Suppressor macrophage (primary cell): Measurements from ENCODE around the gene MLH3.
"Not testable (repeated sequence)": the region's sequence is repeated elsewhere in the genome, so short reads cannot be mapped to it uniquely, and the experiment has no call there.

ENCODE experiments used
- DNase-seq, 4 experiments: peaks; one replicate each; pipeline ENCODE4 v3.0.0-alpha.2; 2020 to 2022

MLH3 gene

DNA sequence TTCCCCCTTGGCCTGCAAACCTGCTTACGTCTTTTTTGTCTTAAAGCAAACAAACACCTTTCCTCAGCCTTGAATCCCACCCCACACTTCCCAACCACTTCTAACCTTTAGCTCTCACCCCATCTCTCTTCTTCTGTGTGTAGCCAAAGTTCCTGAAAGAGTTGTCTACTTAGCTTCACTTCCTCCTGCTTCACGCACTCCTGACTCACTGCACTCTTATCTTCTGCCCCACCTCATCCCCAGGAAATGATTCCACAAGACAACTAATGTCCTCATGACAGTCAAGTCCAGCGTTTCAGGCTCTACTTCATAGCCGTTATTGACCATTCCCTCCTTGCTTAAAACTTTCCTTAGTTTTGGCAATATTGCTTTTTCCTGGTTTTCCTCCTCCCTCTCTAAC is 26.2 kb downstream of the MLH3 start:
- peak; percentile 56 to 74 (median 66) for DNase-seq

DNA sequence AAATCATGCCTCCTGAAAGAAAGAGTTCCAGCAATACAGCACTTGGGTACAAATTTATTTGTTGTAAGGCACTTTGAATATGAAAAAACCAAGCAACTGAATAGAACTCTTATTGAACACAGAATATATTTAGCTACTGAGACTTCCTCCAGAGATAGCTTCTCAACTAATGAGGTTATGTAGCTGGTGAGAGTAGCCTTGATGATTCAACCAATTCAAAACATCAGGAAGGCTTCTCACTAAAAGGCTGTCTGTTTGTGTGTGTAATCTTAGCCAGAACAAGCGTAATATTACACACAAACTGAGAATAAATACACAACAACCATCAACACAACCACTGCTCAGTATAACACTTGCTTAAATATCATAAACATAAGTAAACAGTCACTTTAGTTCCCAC is 28.2 kb downstream of the MLH3 start:
- no peak for DNase-seq

DNA sequence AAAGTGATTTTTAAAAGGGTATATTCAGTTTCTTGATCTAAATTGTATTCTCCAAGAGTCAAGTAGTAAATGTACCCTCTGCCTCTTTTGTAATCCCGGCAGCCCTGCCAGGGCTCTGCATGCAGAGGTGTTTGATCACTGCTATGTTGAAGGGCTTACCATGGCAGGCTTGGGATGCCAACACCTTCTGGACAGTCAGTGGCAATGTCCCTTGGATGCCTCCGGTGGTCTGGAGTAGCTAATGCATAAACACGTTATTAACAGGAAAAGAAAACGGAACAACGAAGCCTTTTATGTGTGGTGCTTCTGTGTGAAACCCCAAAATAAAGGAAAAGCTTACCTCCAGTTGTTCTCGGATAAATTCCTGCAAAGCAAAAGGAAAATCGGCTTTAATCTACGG is 28.6 kb downstream of the MLH3 start:
- DNase-seq, result peak in 3 of 4 experiments; percentile 30 to 39 (median 33)

DNA sequence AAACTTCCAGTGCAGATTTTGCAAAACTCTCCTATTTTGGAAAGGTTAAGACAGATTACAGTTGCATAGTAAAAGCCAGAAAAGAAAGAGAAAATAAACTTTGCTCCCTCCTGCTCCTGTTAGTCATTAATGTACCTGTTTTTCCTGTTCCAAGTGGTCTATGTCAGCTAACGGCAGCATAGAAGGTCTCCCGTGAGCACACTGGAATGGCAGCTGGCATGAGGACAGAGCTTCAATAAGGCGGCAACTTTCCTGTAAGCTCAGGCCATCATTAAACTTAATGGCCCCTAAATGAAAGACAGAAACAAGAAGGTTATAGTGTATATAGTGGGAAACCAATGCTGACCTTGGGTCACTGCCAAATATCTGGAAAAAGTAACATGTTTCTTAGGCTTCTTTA is 32.6 kb downstream of the MLH3 start:
- DNase-seq, result no peak

DNA sequence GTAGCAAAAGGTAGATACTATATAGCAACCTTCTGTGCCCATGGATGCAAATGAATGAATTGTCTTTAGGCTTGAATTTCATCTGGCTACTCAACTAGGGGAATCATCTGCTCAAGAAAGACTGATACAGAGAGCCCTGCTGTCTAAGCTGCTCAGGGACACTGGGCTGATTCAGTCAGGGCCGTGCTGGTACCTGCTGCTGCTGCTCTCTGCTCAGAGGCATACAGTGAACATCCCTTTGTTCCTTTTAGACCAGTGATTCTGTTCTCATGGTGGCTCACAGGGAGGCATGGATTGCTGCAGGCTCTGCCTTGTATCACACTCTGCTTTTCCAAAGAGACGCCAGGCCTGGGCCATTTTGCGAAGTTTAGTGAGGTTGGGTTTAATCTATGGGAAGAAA is 34.5 kb downstream of the MLH3 start:
- no peak for DNase-seq

DNA sequence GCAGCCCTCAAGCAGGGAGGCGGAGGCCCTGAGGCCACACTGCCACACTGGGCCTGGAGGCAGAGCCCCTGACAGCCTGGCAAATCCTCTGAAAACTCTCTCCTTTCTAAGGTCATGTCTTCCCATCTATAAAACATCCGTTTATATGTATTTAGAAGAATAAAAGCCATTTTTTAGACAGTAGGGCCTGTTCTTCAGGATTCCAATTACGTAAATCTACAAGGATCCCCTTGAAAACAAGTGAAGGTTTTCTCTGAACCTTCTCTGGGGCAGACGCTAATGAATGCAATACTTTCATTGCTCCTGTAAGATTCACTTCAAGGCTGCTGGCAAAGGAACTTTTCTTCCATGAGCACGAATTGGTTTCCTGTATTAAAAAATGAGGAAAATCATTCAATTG is 35.8 kb downstream of the MLH3 start:
- DNase-seq, result no peak

DNA sequence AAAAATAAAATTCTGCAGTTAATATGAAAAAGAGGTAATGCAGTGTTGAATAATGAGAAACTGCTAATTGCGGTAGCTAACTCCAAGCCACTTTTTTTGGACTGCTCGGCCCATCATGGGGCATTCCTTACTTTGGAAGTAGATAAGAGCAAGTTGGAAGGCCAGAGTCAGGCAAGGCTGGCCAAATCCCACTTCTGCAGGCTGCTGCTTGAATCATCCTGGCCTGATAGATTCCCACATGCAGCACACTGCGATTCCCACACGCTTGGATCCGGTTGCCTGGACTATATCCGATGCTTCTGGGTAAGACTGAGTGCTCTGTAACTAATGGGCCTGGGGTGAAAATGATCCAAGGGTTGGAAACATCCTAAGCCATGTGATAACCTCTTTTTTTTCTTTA is 38.0 kb downstream of the MLH3 start:
- no peak for DNase-seq

DNA sequence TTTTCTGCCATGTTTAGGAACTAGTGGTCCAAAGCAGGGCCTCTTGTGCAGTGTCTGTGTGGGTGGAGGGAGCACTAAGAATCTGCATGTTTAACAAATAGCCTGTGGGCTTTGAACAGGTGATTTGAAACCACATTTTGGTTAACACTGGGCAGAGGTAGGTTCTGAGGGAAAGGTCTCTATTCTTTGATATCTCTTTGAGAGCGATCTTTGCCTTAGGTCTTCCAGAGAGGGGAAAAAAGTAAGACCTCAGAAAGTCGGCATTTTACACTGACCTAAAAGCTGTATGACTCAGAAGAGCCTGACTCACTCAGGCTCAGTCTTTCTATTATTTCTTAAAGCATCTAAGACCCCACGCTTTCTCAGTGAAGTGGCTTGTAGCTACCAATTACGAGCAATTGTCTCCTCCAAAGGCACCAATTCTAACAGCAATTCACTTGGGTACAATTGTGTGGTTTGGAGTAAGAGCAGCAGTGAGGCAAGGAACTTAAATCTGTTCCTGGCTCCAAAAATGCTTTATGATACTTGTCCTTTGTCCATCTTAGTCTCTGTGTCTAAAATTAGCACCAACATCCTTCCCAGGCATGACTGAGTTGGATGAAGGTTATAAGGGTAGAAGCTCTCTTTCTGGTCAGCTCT is 39.8 kb downstream of the MLH3 start:
- no peak for DNase-seq

DNA sequence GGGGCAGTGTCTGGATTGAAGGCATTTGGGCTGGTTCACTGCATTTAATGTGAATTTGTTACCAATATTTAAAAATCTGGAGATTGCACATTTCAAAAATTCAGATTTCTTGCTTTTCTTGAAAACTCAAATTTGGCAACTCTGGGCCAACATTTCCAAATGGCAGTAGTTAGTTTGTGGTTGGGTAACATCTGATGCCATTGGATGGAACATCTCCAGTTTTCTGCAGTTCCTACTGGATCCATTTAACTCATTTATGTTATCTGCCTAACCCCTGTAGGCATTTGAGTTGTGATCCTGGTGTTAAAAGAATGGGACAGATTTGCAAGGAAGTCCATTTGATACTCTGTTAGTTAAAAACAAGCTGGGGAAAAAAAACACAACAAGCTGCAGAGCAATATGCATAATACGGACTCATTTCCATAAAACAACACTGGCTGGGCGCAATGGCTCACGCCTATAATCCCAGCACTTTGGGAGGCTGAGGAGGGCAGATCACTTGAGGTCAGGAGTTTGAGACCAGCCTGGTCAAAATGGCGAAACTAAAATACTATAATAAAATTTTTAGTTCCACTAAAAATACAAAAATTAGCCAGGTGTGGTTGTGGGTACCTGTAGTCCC is 40.7 kb downstream of the MLH3 start:
- DNase-seq, result no peak

DNA sequence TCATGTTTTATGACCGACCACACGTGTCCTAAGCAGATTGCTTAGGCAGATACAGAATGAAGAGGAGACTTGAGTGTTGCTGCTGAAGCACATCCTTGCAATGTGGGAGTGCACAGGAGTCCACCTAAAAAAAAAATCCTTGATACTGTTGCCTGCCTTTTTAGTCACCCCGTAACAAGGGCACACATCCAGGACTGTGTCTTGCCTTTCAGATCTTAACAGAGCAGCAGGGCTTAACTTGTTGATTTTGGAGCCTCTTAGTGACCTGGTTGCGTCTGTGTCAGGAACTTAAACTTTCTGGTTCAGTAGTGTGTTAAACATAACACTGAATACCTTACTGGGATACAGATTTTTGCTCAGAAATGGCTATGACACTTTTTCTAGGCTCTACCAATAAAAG is 42.1 kb downstream of the MLH3 start:
- DNase-seq, result no peak

DNA sequence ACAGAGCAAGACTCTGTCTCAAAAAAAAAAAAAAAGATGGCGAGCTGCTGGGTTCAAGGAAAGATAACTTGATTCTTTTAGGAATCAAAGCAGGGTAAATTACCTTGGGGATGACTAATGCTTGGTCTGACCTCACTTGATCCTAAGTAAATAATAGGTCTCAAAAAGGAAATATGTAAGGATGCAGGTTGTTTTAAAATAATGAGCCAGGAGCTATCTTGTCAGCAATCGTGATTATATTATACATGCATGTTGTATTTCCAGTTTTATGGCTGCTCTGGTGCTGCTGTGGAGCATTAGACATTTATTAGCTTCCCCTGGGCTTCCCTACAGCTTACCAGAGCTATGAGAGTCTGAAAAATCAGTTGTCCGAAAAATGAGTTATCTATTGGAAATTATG is 45.9 kb downstream of the MLH3 start:
- no peak for DNase-seq

DNA sequence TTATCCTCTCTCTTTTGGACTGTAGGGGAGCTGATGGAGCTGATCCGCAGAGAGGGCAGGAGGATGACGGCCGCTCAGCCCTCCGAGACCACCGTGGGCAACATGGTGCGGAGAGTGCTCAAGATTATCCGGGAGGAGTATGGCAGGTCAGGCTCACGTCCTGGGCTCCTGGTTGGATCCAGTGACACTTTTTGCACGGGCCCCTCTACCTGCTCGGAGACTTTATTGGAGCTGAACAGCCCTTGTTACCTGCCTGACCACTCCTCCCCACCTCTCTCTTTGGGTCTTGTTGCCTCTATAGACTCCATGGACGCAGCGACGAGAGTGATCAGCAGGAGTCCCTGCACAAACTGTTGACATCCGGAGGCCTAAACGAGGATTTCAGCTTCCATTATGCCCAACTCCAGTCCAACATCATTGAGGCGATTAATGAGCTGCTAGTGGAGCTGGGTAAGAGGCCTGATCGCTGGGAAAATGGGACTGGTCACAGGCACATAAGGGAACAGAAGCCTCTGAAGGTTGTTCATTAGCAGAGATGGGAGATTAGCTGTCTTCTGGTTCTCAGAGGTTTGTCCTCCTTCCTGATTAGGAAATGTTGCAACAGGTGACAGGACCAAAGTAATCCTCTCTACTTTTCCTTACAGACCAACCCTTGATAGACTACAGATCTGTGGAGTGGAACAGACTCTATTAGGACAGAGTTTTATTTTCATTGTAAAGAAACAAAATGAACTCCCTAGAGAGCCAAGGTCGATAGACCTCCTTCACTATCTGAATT is 47.8 kb downstream of the MLH3 start:
- peak in 3 of 4 experiments; percentile 2 to 17 (median 14) for DNase-seq

DNA sequence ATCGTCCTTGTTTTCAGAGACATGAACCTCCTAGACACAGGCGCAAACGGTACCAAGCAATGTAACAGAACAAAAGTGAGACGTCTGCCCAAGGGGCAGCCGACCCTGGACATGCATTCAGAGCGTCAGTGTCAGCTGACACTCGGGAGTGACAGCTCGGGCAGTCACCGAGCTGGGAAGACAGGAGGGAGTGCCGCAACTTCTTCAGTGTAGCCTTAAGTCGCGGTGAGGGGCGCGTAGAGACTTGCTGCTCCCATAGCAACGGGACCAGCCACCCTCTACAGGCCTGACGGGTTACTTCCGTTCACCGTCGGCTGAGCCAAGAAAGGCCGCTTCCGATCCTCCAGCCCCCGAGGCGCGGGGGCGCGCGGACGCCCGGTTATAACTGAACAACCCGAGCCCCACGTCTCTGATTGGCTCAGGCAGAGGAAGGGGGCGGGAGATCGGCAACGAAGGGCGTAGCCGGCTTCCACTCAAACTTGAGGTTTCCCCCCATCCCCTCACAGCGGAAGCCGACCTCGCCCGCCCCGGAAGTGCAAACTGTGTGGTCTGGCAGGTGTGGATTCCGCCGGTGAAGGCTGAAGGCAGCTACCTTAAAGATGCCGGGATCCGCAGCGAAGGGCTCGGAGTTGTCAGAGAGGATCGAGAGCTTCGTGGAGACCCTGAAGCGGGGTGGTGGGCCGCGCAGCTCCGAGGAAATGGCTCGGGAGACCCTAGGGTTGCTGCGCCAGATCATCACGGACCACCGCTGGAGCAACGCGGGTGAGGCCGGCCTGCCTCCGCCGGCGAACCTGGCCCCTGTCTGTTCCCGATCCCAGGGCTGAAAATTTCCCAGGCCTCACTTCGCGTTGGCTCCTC is 48.6 kb downstream of the MLH3 start, which contains the start of gene EIF2B2:
Gene EIF2B2, plus strand, starts transcription at position 530 of the 858 bp plus-strand sequence. Its CDS starts 70 bp downstream, at position 600.
- peak; percentile 96 to 98 (median 98) for DNase-seq

DNA sequence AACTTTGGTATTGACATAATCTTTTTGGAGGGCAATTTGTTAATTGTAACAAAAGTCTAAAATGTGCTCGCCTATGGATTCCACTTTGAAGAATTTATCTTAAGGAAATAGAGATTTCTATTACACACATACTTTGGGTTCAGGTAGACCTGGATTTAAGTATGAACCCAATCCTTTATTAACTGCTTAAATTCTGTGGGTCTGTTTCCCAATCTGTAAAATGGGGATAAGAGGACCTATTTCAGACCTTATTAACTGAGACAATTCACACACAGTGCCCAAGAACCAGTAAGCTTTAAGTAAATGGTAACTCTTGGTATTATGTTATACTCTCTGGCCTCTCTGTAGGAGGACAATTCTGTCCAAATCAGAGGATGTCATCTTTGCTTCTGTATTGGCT is 49.4 kb downstream of the MLH3 start:
- DNase-seq, result no peak

DNA sequence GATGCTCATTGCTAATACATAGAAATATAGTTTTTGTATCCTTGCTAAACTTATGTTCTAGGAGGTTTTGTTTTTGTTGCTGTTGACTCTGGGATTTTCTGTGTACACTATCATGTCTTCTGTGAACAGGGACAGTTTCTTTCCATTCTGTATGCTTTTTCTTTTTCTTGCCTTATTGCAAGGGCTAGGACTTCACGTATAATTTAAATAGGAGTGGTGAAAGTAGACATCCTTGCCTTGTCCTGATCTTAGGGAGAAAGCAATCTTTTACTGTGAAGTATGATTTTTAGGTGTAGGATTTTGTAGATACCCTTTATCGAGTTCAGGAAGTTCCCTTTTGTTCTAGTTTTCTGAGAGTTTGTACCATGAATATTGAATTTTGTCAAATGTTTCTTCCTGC is 50.0 kb downstream of the MLH3 start:
- no peak for DNase-seq

DNA sequence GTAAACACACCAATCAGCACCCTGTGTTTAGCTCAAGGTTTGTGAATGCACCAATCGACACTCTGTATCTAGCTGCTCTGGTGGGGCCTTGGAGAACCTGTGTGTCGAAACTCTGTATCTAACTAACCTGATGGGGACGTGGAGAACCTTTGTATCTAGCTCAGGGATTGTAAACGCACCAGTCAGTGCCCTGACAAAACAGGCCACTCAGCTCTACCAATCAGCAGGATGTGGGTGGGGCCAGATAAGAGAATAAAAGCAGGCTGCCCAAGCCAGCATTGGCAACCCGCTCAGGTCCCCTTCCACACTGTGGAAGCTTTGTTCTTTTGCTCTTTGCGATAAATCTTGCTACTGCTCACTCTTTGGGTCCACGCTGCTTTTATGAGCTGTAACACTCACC is 55.5 kb downstream of the MLH3 start:
- DNase-seq, result not testable (repeated sequence)

DNA sequence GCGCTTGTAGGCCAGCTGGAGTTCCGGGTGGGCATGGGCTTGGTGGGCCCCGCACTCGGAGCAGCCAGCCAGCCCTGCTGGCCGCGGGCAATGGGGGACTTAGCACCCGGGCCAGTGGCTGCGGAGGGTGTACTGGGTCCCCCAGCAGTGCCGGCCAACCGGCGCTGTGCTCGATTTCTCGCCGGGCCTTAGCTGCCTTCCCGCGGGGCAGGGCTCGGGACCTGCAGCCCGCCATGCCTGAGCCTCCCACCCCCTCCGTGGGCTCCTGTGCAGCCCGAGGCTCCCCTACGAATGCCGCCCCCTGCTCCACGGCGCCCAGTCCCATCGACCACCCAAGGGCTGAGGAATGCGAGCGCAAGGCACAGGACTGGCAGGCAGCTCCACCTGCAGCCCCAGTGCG is 57.1 kb downstream of the MLH3 start:
- DNase-seq, result not testable (repeated sequence)

DNA sequence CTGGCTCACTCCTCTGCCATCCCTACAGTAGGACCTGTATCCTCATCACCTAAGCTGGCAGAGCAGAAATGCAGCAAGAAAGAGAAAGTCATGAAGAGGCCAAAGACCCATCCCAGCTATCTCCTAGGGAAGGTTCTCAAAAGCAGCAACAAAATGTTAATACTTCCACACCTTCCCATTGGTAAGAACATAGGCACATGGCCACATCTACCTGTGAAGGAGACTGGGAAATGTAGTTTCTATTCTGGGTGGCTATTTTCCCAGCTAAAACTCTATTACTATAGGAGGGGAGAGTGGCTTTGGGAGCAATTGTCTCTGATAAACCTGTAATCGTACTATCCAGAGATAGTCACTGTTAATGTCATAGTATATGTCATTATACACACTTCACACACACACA is 62.3 kb downstream of the MLH3 start:
- DNase-seq, result no peak

DNA sequence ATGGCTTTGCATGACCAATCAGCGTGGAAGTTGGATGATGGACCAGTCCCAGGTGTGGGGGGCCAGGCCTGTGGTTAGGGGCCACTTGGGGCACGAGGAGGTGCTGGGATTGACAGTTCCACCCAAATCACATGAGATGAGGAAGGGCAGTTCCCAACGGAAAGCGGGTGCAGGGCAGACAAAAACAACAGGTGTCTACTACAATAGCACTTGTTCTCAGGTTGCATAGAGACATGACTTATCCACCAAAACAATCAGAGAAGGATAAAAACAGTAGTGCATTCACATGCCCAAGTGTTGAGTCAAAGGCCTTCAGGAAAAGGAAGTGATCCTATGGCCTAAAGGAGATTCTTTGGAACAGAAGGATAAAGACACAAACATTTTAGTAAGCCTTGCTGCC is 63.1 kb downstream of the MLH3 start:
- DNase-seq, result no peak

DNA sequence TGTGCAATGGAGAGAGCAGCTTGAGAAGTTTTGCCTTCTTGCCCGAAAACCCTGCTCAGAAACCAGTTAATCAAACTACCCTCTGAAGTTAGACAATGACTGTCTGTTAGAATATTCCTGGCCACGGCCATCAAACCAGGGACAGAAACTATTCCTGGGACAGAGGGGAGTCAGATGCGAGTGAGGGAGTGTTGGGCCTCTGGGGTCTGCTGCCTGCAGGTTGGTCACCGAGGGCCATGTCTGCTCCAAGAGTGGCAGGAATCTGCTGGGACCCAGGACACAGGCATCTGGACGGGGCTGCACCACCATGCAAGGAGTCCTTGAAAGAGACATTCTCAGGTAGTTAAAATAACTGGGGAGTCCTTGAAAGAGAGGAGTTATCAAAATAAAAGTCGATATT is 65.5 kb downstream of the MLH3 start:
- no peak for DNase-seq

DNA sequence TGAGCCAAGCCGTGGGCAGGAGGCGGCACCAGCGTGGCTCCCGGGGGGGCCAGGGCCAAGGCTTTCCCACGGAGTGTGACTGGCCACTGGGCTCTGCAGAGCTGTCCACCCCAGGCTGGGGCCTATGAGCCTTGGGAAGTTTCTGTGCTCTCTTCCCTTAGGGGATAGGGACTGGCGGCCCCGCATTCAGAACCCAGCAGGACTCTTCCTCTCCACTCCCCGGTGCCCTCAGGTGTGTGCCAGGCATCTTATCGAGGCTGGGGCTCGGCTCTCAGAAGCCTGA is 66.3 kb downstream of the MLH3 start:
- DNase-seq, result peak in 1 of 4 experiments; percentile 38

DNA sequence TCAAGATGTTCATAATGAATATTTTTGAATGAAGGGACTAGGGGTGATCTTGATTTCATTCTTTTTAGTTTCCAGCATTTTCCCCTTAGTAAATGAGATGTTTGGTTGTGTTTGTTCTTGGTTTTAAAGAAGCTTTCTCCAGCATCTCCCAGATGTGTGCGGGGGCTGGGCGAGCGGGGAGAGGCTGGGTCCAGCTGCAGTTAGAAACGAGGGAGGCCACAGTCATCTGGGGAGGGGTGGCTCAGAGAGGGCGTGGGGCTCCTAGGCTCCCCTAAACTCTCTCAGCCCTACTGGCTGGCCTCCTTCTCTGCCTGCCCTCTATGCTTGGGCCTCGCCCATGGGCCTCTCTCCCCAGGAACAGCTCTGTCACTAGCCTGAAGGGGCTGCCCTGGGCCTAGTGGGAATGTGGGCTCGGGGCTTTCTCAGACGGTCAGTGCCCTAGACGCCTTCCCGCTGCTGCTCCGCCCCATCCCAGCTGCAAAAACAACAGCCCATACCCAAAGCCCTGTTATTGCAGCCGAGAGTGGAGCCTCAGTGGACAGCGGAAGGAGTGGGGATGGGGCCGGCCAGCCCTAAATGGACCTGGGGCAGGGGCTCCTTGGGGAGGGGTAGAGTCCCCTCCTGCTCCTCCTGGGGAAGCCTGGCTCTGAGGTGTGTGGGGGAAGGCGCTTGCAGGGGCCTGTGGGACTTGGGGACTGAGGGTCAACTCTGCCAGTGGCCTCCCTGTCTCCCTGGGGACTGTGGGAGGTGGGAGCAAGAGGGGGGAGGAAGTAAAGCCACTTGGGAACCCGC is 66.8 kb downstream of the MLH3 start:
- DNase-seq, result no peak
